ENCODE data around the gene SORCS2. TPM values are rescaled to one million over a fixed set of nuclear protein-coding genes. Genes with fewer than 3 reads are reported as not detected.

Gene SORCS2
- total RNA-seq, 1 donor from 2014 or later: 13.8 TPM

- Mint-ChIP-seq H3K27me3 (ENCODE audit: low read depth, unreplicated experiment) (no peaks in the 10 kb centered on the region), H3K4me3 (ENCODE audit: unreplicated experiment) (no peak overlapping the region), H3K36me3 (ENCODE audit: low read depth, unreplicated experiment) (peaks cover 8% of the 10 kb centered on the region), H3K4me1 (ENCODE audit: low read depth, unreplicated experiment) (peaks cover 50% of the 10 kb centered on the region), H3K9me3 (ENCODE audit: unreplicated experiment) (no peaks in the 10 kb centered on the region), H3K27ac (ENCODE audit: unreplicated experiment) (no peak overlapping the region)
- H3K4me3 ChIP-seq (ENCODE audit: insufficient read depth, low read depth, low read length): no peak overlapping the region
- no peaks in the 10 kb centered on the region for H3K27me3 ChIP-seq (ENCODE audit: insufficient read depth, low read length)
- peaks cover 35% of the 10 kb centered on the region for H3K79me2 ChIP-seq (ENCODE audit: insufficient read depth, low read length)
- no peak overlapping the region for H3K4me2 ChIP-seq (ENCODE audit: low read length)
- no peaks in the 10 kb centered on the region for H4K20me1 ChIP-seq (ENCODE audit: insufficient read depth, low read length)
- no peak overlapping the region for H3K9ac ChIP-seq (ENCODE audit: low read length)
- FAIRE-seq: no peak
- TF ChIP-seq EZH2 (IDR thresholded peaks at IDR 0.05; ENCODE audit: insufficient read depth, low read length): no peak
- TF ChIP-seq CTCF (IDR thresholded peaks at IDR 0.05; ENCODE audit: insufficient read depth, low read depth, low read length): no peak
- no peak for DNase-seq (ENCODE audit: low read depth)
- H3K27ac ChIP-seq (ENCODE audit: low read depth, low read length): peak overlapping the region; percentile 92
- peaks cover under 1% of the 10 kb centered on the region for H3K9me3 ChIP-seq (ENCODE audit: insufficient read depth, low read depth, low read length)
- H3K36me3 ChIP-seq (ENCODE audit: insufficient read depth, low read length): no peaks in the 10 kb centered on the region
- peaks cover 64% of the 10 kb centered on the region for H3K4me1 ChIP-seq (ENCODE audit: insufficient read depth, low read length)
- H2AFZ ChIP-seq (ENCODE audit: low read depth, low read length): no peak overlapping the region
These were observed 16.4 kb downstream of the SORCS2 start for GRCh38 chr4:7208509-7209451.

GRCh38 chr4:7209699-7210098, 17.4 kb downstream of the SORCS2 start:
- Histone ChIP-seq H3K36me3 (ENCODE audit: insufficient read depth, low read length) (no peaks in the 10 kb centered on the region), H3K4me2 (ENCODE audit: low read length) (peak overlapping the region; percentile 14), H2AFZ (ENCODE audit: low read depth, low read length) (no peak overlapping the region), H3K9me3 (ENCODE audit: insufficient read depth, low read depth, low read length) (peaks cover 8% of the 10 kb centered on the region), H3K27me3 (ENCODE audit: insufficient read depth, low read length) (no peaks in the 10 kb centered on the region), H3K4me1 (ENCODE audit: insufficient read depth, low read length) (peaks cover 64% of the 10 kb centered on the region), H4K20me1 (ENCODE audit: insufficient read depth, low read length) (no peaks in the 10 kb centered on the region), H3K9ac (ENCODE audit: low read length) (no peak overlapping the region), H3K27ac (ENCODE audit: low read depth, low read length) (no peak overlapping the region), H3K79me2 (ENCODE audit: insufficient read depth, low read length) (peaks cover 27% of the 10 kb centered on the region), H3K4me3 (ENCODE audit: insufficient read depth, low read depth, low read length) (no peak overlapping the region)
- peaks cover 18% of the 10 kb centered on the region for H3K36me3 Mint-ChIP-seq (ENCODE audit: low read depth, unreplicated experiment)
- H3K27ac Mint-ChIP-seq (ENCODE audit: unreplicated experiment): peak overlapping the region; percentile 34
- H3K4me3 Mint-ChIP-seq (ENCODE audit: unreplicated experiment): peak overlapping the region; percentile 23
- H3K27me3 Mint-ChIP-seq (ENCODE audit: low read depth, unreplicated experiment): no peaks in the 10 kb centered on the region
- DNase-seq (ENCODE audit: low read depth) (no peak), FAIRE-seq (no peak)
- peaks cover 50% of the 10 kb centered on the region for H3K4me1 Mint-ChIP-seq (ENCODE audit: low read depth, unreplicated experiment)
- no peak for TF ChIP-seq EZH2 (IDR thresholded peaks at IDR 0.05; ENCODE audit: insufficient read depth, low read length)
- no peak for TF ChIP-seq CTCF (IDR thresholded peaks at IDR 0.05; ENCODE audit: insufficient read depth, low read depth, low read length)
- H3K9me3 Mint-ChIP-seq (ENCODE audit: unreplicated experiment): peaks cover 6% of the 10 kb centered on the region

- H3K9me3 Mint-ChIP-seq (ENCODE audit: unreplicated experiment): peaks cover 6% of the 10 kb centered on the region
- no peak overlapping the region for H2AFZ ChIP-seq (ENCODE audit: low read depth, low read length)
- no peak overlapping the region for H3K9ac ChIP-seq (ENCODE audit: low read length)
- no peaks in the 10 kb centered on the region for H3K36me3 ChIP-seq (ENCODE audit: insufficient read depth, low read length)
- H3K79me2 ChIP-seq (ENCODE audit: insufficient read depth, low read length): peaks cover 23% of the 10 kb centered on the region
- H3K27ac Mint-ChIP-seq (ENCODE audit: unreplicated experiment): peak overlapping the region; percentile 48
- peaks cover 43% of the 10 kb centered on the region for H3K4me1 Mint-ChIP-seq (ENCODE audit: low read depth, unreplicated experiment)
- no peaks in the 10 kb centered on the region for H3K27me3 ChIP-seq (ENCODE audit: insufficient read depth, low read length)
- no peaks in the 10 kb centered on the region for H4K20me1 ChIP-seq (ENCODE audit: insufficient read depth, low read length)
- no peak overlapping the region for H3K4me3 ChIP-seq (ENCODE audit: insufficient read depth, low read depth, low read length)
- DNase-seq (ENCODE audit: low read depth) (peak; percentile 89), FAIRE-seq (no peak)
- peaks cover under 1% of the 10 kb centered on the region for H3K27me3 Mint-ChIP-seq (ENCODE audit: low read depth, unreplicated experiment)
- H3K4me2 ChIP-seq (ENCODE audit: low read length): peak overlapping the region; percentile 67
- H3K4me3 Mint-ChIP-seq (ENCODE audit: unreplicated experiment): peak overlapping the region; percentile 20
- TF ChIP-seq EZH2 (IDR thresholded peaks at IDR 0.05; ENCODE audit: insufficient read depth, low read length): no peak
- no peak for TF ChIP-seq CTCF (IDR thresholded peaks at IDR 0.05; ENCODE audit: insufficient read depth, low read depth, low read length)
- peaks cover 9% of the 10 kb centered on the region for H3K9me3 ChIP-seq (ENCODE audit: insufficient read depth, low read depth, low read length)
- H3K36me3 Mint-ChIP-seq (ENCODE audit: low read depth, unreplicated experiment): peaks cover 21% of the 10 kb centered on the region
- peak overlapping the region; percentile 44 for H3K27ac ChIP-seq (ENCODE audit: low read depth, low read length)
- peaks cover 54% of the 10 kb centered on the region for H3K4me1 ChIP-seq (ENCODE audit: insufficient read depth, low read length)
These were observed 18.5 kb downstream of the SORCS2 start for GRCh38 chr4:7210824-7211223.

Measured in astrocyte (in vitro differentiated cells and primary cell).